ENCODE measurements around the gene MTX1.
"Not testable (repeated sequence)": the region's sequence is repeated elsewhere in the genome, so short reads cannot be mapped to it uniquely, and the experiment has no call there.

GRCh38 chr1:155214702-155215101 lies 6.2 kb downstream of the MTX1 start:
- not testable (repeated sequence) for TF ChIP-seq CTCF (conservative IDR thresholded peaks at IDR 0.05; ENCODE audit: low read length); EZH2phosphoT487 (IDR thresholded peaks at IDR 0.05; ENCODE audit: borderline replicate concordance, low read depth, low read length)

Measured in OCI-LY7 (cell line).